Activated naive CD4-positive, alpha-beta T cell treated with anti-CD3 and anti-CD28 coated beads, Interleukin-2, amount 50 U/mL, for 72 hours (primary cell): ENCODE results near the gene SLC18A2. TPM values are rescaled to one million over a fixed set of nuclear protein-coding genes. Genes with fewer than 3 reads are reported as not detected.
"Not testable (repeated sequence)": the region's sequence is repeated elsewhere in the genome, so short reads cannot be mapped to it uniquely, and the experiment has no call there.

Source experiments
- ATAC-seq, 2 donors: fragments of 150-1000 bp; cut with Tn5 transposase; 2 replicates each; pipeline ENCODE4 v1.10.0; 2021; ENCODE audit warnings: mild to moderate bottlenecking in 2 of 2, moderate library complexity in 2 of 2
- DNase-seq, 2 donors: peaks; one replicate each; pipeline ENCODE4 v3.0.0; 2021 to 2022; ENCODE audit warnings: low spot score in 2 of 2
- H3K27ac Mint-ChIP-seq, 2 donors: one replicate each; pipeline ENCODE4 v1.8.0; 2022; ENCODE audit warnings: mild to moderate bottlenecking in 2 of 2, mixed read lengths in 2 of 2
- H3K36me3 Mint-ChIP-seq, 2 donors: one replicate each; pipeline ENCODE4 v1.8.0; 2022; ENCODE audit warnings: mixed read lengths in 2 of 2
- H3K9me3 Mint-ChIP-seq, 2 donors: one replicate each; pipeline ENCODE4 v1.8.0; 2022; ENCODE audit warnings: mixed read lengths in 2 of 2
- total RNA-seq, 2 donors: library from RNA; stranded (reverse); gene quantifications; one replicate each; pipeline ENCODE4 v1.2.3, GENCODE V29; 2022

SLC18A2 gene
- total RNA-seq, 2 donors from 2014 or later: 0.06 to 0.09 TPM

GRCh38 chr10:117224881-117225280 lies 16.0 kb upstream of the SLC18A2 start:
- no peaks in the 10 kb centered on the region for H3K9me3 Mint-ChIP-seq
- H3K36me3 Mint-ChIP-seq: no peaks in the 10 kb centered on the region
- ATAC-seq: no peak

GRCh38 chr10:117226813-117227451 lies 14.0 kb upstream of the SLC18A2 start:
- peak in 1 of 2 donors; percentile 60 for ATAC-seq
- Mint-ChIP-seq H3K27ac (no peak overlapping the region), H3K9me3 (no peaks in the 10 kb centered on the region), H3K36me3 (no peaks in the 10 kb centered on the region)
- no peak for DNase-seq

More at GRCh38 chr10:117224881-117225280, 16.0 kb upstream of the SLC18A2 start:
- no peak overlapping the region for H3K27ac Mint-ChIP-seq
- DNase-seq: no peak

- Mint-ChIP-seq H3K27ac (no peak overlapping the region), H3K36me3 (no peaks in the 10 kb centered on the region), H3K9me3 (no peaks in the 10 kb centered on the region)
- no peak for ATAC-seq
- DNase-seq: no peak
Observed at GRCh38 chr10:117228210-117228609, 12.7 kb upstream of the SLC18A2 start.

- not testable (repeated sequence) for H3K9me3 Mint-ChIP-seq, H3K36me3 Mint-ChIP-seq, H3K27ac Mint-ChIP-seq, ATAC-seq, DNase-seq
Observed at GRCh38 chr10:117230107-117230506, 10.8 kb upstream of the SLC18A2 start.

- Mint-ChIP-seq H3K36me3 (no peaks in the 10 kb centered on the region), H3K27ac (no peak overlapping the region), H3K9me3 (no peaks in the 10 kb centered on the region)
- DNase-seq (no peak), ATAC-seq (no peak)
Observed at GRCh38 chr10:117237401-117237991, 3.4 kb upstream of the SLC18A2 start.

- H3K27ac Mint-ChIP-seq: no peak overlapping the region
Observed at GRCh38 chr10:117239051-117239450, 1.9 kb upstream of the SLC18A2 start.

GRCh38 chr10:117239721-117240620 lies 943 bp upstream of the SLC18A2 start:
- no peaks in the 10 kb centered on the region for H3K9me3 Mint-ChIP-seq
- DNase-seq (no peak), ATAC-seq (no peak)
- H3K36me3 Mint-ChIP-seq: no peaks in the 10 kb centered on the region
- H3K27ac Mint-ChIP-seq: no peak overlapping the region

More at GRCh38 chr10:117239051-117239450, 1.9 kb upstream of the SLC18A2 start:
- H3K9me3 Mint-ChIP-seq: no peaks in the 10 kb centered on the region
- ATAC-seq: no peak
- H3K36me3 Mint-ChIP-seq: no peaks in the 10 kb centered on the region
- no peak for DNase-seq

GRCh38 chr10:117241541-117242462 lies 888 bp downstream of the SLC18A2 start:
- ATAC-seq (peak; percentile 22 to 47), DNase-seq (no peak)
- Mint-ChIP-seq H3K36me3 (no peaks in the 10 kb centered on the region), H3K9me3 (no peaks in the 10 kb centered on the region), H3K27ac (no peak overlapping the region)

GRCh38 chr10:117242463-117242832 lies 1.5 kb downstream of the SLC18A2 start:
- no peaks in the 10 kb centered on the region for H3K9me3 Mint-ChIP-seq
- H3K36me3 Mint-ChIP-seq: no peaks in the 10 kb centered on the region
- DNase-seq (no peak), ATAC-seq (no peak)
- H3K27ac Mint-ChIP-seq: no peak overlapping the region

- DNase-seq (no peak), ATAC-seq (no peak)
- H3K27ac Mint-ChIP-seq: no peak overlapping the region
- no peaks in the 10 kb centered on the region for H3K9me3 Mint-ChIP-seq
- H3K36me3 Mint-ChIP-seq: no peaks in the 10 kb centered on the region
Observed at GRCh38 chr10:117246997-117247671, 6.2 kb downstream of the SLC18A2 start.

- DNase-seq (no peak), ATAC-seq (no peak)
- Mint-ChIP-seq H3K27ac (no peak overlapping the region), H3K9me3 (no peaks in the 10 kb centered on the region), H3K36me3 (no peaks in the 10 kb centered on the region)
Observed at GRCh38 chr10:117248750-117249465, 8.0 kb downstream of the SLC18A2 start.

- no peak for ATAC-seq
- Mint-ChIP-seq H3K27ac (no peak overlapping the region), H3K36me3 (no peaks in the 10 kb centered on the region), H3K9me3 (no peaks in the 10 kb centered on the region)
- no peak for DNase-seq
Observed at GRCh38 chr10:117249493-117250093, 8.7 kb downstream of the SLC18A2 start.

GRCh38 chr10:117250411-117250810 lies 9.5 kb downstream of the SLC18A2 start:
- DNase-seq (no peak), ATAC-seq (no peak)
- no peak overlapping the region for H3K27ac Mint-ChIP-seq
- no peaks in the 10 kb centered on the region for H3K36me3 Mint-ChIP-seq
- no peaks in the 10 kb centered on the region for H3K9me3 Mint-ChIP-seq

- DNase-seq: no peak
- Mint-ChIP-seq H3K27ac (no peak overlapping the region), H3K9me3 (no peaks in the 10 kb centered on the region), H3K36me3 (no peaks in the 10 kb centered on the region)
- ATAC-seq: no peak
Observed at GRCh38 chr10:117253908-117254307, 13.0 kb downstream of the SLC18A2 start.

GRCh38 chr10:117254338-117254737 lies 13.4 kb downstream of the SLC18A2 start:
- Mint-ChIP-seq H3K27ac (no peak overlapping the region), H3K9me3 (no peaks in the 10 kb centered on the region), H3K36me3 (no peaks in the 10 kb centered on the region)
- DNase-seq (no peak), ATAC-seq (no peak)
